ENCODE data around the gene MND1.

MND1 gene

GRCh38 chr4:153335665-153336064, 8.8 kb upstream of the MND1 start:
- H3K4me3 ChIP-seq (ENCODE audit: low read length), result no peak overlapping the region
- no peak for TF ChIP-seq ZNF274 (IDR thresholded peaks at IDR 0.05; ENCODE audit: low read depth, low read length)

GRCh38 chr4:153337686-153338085, 6.8 kb upstream of the MND1 start:
- TF ChIP-seq ZNF274 (IDR thresholded peaks at IDR 0.05; ENCODE audit: low read depth, low read length), result no peak
- no peak overlapping the region for H3K4me3 ChIP-seq (ENCODE audit: low read length)

- no peak overlapping the region for H3K4me3 ChIP-seq (ENCODE audit: low read length)
- TF ChIP-seq ZNF274 (IDR thresholded peaks at IDR 0.05; ENCODE audit: low read depth, low read length), result no peak
These were observed 2.9 kb upstream of the MND1 start for GRCh38 chr4:153341575-153342090.

GRCh38 chr4:153342751-153343552, 1.5 kb upstream of the MND1 start:
- no peak overlapping the region for H3K4me3 ChIP-seq (ENCODE audit: low read length)
- TF ChIP-seq ZNF274 (IDR thresholded peaks at IDR 0.05; ENCODE audit: low read depth, low read length), result no peak

- no peak for TF ChIP-seq ZNF274 (IDR thresholded peaks at IDR 0.05; ENCODE audit: low read depth, low read length)
- peak overlapping the region; percentile 81 for H3K4me3 ChIP-seq (ENCODE audit: low read length)
These were observed 809 bp downstream of the MND1 start for GRCh38 chr4:153345012-153345981.

GRCh38 chr4:153346031-153346430, 1.5 kb downstream of the MND1 start:
- peak overlapping the region; percentile 81 for H3K4me3 ChIP-seq (ENCODE audit: low read length)
- TF ChIP-seq ZNF274 (IDR thresholded peaks at IDR 0.05; ENCODE audit: low read depth, low read length), result no peak

- peak overlapping the region; percentile 21; the same call in 1 of the 2 replicates for H3K4me3 ChIP-seq (ENCODE audit: low read length)
- TF ChIP-seq ZNF274 (IDR thresholded peaks at IDR 0.05; ENCODE audit: low read depth, low read length), result no peak
These were observed 2.1 kb downstream of the MND1 start for GRCh38 chr4:153346563-153346962.

GRCh38 chr4:153347117-153347516, 2.6 kb downstream of the MND1 start:
- no peak for TF ChIP-seq ZNF274 (IDR thresholded peaks at IDR 0.05; ENCODE audit: low read depth, low read length)
- H3K4me3 ChIP-seq (ENCODE audit: low read length), result no peak overlapping the region; the same call in 1 of the 2 replicates

GRCh38 chr4:153348006-153348405, 3.5 kb downstream of the MND1 start:
- no peak overlapping the region for H3K4me3 ChIP-seq (ENCODE audit: low read length)
- TF ChIP-seq ZNF274 (IDR thresholded peaks at IDR 0.05; ENCODE audit: low read depth, low read length), result no peak

GRCh38 chr4:153349206-153349805, 4.8 kb downstream of the MND1 start:
- no peak overlapping the region for H3K4me3 ChIP-seq (ENCODE audit: low read length)

GRCh38 chr4:153362184-153362583, 17.7 kb downstream of the MND1 start:
- H3K4me3 ChIP-seq (ENCODE audit: low read length), result no peak overlapping the region
- no peak for TF ChIP-seq ZNF274 (IDR thresholded peaks at IDR 0.05; ENCODE audit: low read depth, low read length)

More at GRCh38 chr4:153349206-153349805, 4.8 kb downstream of the MND1 start:
- TF ChIP-seq ZNF274 (IDR thresholded peaks at IDR 0.05; ENCODE audit: low read depth, low read length), result no peak

GRCh38 chr4:153364061-153364460, 19.6 kb downstream of the MND1 start:
- no peak for TF ChIP-seq ZNF274 (IDR thresholded peaks at IDR 0.05; ENCODE audit: low read depth, low read length)
- H3K4me3 ChIP-seq (ENCODE audit: low read length), result no peak overlapping the region

- H3K4me3 ChIP-seq (ENCODE audit: low read length), result no peak overlapping the region
- no peak for TF ChIP-seq ZNF274 (IDR thresholded peaks at IDR 0.05; ENCODE audit: low read depth, low read length)
These were observed 20.5 kb downstream of the MND1 start for GRCh38 chr4:153365003-153365402.

- no peak overlapping the region for H3K4me3 ChIP-seq (ENCODE audit: low read length)
- no peak for TF ChIP-seq ZNF274 (IDR thresholded peaks at IDR 0.05; ENCODE audit: low read depth, low read length)
These were observed 22.0 kb downstream of the MND1 start for GRCh38 chr4:153366486-153366885.

All from GM08714 (cell line).